ENCODE results near the gene DCLK1. TPM values are rescaled to one million over a fixed set of nuclear protein-coding genes. Genes with fewer than 3 reads are reported as not detected.

DCLK1 gene
- total RNA-seq, 1 donor from 2014 or later = 4.5 TPM

- DNase-seq = no peak
- no peaks in the 10 kb centered on the region for H3K36me3 ChIP-seq
- intact Hi-C loops (cut with DNase I) = no loop called here
- no peaks in the 10 kb centered on the region for H3K9me3 ChIP-seq
- H3K27ac ChIP-seq = no peak overlapping the region
- H3K4me1 ChIP-seq = no peaks in the 10 kb centered on the region
- no peak for TF ChIP-seq CTCF (IDR thresholded peaks at IDR 0.05)
- no peak overlapping the region for H3K4me3 ChIP-seq
- no peak for ATAC-seq
- no peaks in the 10 kb centered on the region for H3K27me3 ChIP-seq
Measured at GRCh38 chr13:35964011-35964862, 166.9 kb downstream of the DCLK1 start.

- peak; percentile 30 for TF ChIP-seq CTCF (IDR thresholded peaks at IDR 0.05)
- Histone ChIP-seq H3K4me1 (no peaks in the 10 kb centered on the region), H3K36me3 (no peaks in the 10 kb centered on the region), H3K4me3 (no peak overlapping the region), H3K27me3 (no peaks in the 10 kb centered on the region), H3K9me3 (no peaks in the 10 kb centered on the region), H3K27ac (no peak overlapping the region)
- ATAC-seq (no peak), DNase-seq (no peak)
- intact Hi-C loops (cut with DNase I) = no loop called here
Measured at GRCh38 chr13:35961461-35962220, 169.5 kb downstream of the DCLK1 start.

GRCh38 chr13:35961002-35961401 is 170.2 kb downstream of the DCLK1 start:
- no peaks in the 10 kb centered on the region for H3K27me3 ChIP-seq
- no peaks in the 10 kb centered on the region for H3K4me1 ChIP-seq
- no peaks in the 10 kb centered on the region for H3K9me3 ChIP-seq
- DNase-seq = no peak
- no peak for TF ChIP-seq CTCF (IDR thresholded peaks at IDR 0.05)
- intact Hi-C loops (cut with DNase I) = no loop called here
- no peak overlapping the region for H3K27ac ChIP-seq
- ATAC-seq = no peak
- H3K4me3 ChIP-seq = no peak overlapping the region
- H3K36me3 ChIP-seq = no peaks in the 10 kb centered on the region

- H3K36me3 ChIP-seq = no peaks in the 10 kb centered on the region
- ATAC-seq (peak; percentile 55), DNase-seq (no peak)
- H3K9me3 ChIP-seq = no peaks in the 10 kb centered on the region
- H3K4me1 ChIP-seq = no peaks in the 10 kb centered on the region
- H3K27ac ChIP-seq = no peak overlapping the region
- no peak for TF ChIP-seq CTCF (IDR thresholded peaks at IDR 0.05)
- H3K27me3 ChIP-seq = no peaks in the 10 kb centered on the region
- intact Hi-C loops (cut with DNase I) = no loop called here
- H3K4me3 ChIP-seq = no peak overlapping the region
Measured at GRCh38 chr13:35957996-35958395, 173.2 kb downstream of the DCLK1 start.

GRCh38 chr13:35957241-35957731 is 173.9 kb downstream of the DCLK1 start:
- Histone ChIP-seq H3K27ac (no peak overlapping the region), H3K36me3 (no peaks in the 10 kb centered on the region), H3K4me3 (no peak overlapping the region), H3K27me3 (no peaks in the 10 kb centered on the region), H3K4me1 (no peaks in the 10 kb centered on the region), H3K9me3 (no peaks in the 10 kb centered on the region)
- DNase-seq (no peak), ATAC-seq (no peak)
- intact Hi-C loops (cut with DNase I) = no loop called here
- TF ChIP-seq CTCF (IDR thresholded peaks at IDR 0.05) = no peak

Data from upper lobe of right lung (tissue), 1 donor.